Tibial nerve (tissue), 3 donors: ENCODE results near the gene EXOC6B.

Experiments used
- POLR2A ChIP-seq, 2 donors: fragments of 450-650 bp; IDR thresholded peaks; one replicate each; pipeline ENCODE4 v1.6.1; 2017; ENCODE audit warnings: antibody characterized with exemption in 2 of 2, mild to moderate bottlenecking in 2 of 2, moderate library complexity in 2 of 2
- TF ChIP-seq, protein P1 (sequence below), 5 experiments: fragments of 200-600 bp in 3 of 5; fragments of 450-650 bp in 2 of 5; sonication (generic) in 3 of 5; IDR thresholded peaks; one replicate each; pipeline ENCODE4 v1.5.1; 2016 to 2019; ENCODE audit warnings: antibody characterized with exemption in 5 of 5, mild to moderate bottlenecking in 3 of 5, moderate library complexity in 2 of 5

DNA sequence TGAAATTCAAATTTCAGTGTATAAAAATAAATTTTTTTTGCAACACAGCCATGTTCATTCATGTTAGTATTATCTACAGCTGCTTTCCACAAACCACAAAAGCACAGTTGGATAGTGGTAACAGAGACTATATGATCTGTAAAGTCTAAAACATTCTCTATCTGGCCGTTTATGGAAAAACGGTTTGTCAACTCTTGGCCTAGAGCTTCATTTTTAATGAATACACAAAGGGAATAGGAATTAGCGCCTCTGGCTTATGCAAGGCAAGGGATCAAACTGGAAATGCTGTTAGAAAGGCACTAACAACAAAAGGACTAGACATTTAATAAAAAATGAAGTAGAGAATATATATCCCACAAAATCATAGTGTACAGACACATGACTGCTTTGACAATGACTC lies 211.9 kb downstream of the EXOC6B start:
- no peak for TF ChIP-seq POLR2A (IDR thresholded peaks at IDR 0.05)
- TF ChIP-seq, protein P1, sequence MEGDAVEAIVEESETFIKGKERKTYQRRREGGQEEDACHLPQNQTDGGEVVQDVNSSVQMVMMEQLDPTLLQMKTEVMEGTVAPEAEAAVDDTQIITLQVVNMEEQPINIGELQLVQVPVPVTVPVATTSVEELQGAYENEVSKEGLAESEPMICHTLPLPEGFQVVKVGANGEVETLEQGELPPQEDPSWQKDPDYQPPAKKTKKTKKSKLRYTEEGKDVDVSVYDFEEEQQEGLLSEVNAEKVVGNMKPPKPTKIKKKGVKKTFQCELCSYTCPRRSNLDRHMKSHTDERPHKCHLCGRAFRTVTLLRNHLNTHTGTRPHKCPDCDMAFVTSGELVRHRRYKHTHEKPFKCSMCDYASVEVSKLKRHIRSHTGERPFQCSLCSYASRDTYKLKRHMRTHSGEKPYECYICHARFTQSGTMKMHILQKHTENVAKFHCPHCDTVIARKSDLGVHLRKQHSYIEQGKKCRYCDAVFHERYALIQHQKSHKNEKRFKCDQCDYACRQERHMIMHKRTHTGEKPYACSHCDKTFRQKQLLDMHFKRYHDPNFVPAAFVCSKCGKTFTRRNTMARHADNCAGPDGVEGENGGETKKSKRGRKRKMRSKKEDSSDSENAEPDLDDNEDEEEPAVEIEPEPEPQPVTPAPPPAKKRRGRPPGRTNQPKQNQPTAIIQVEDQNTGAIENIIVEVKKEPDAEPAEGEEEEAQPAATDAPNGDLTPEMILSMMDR (IDR thresholded peaks at IDR 0.05): no peak
